Spinal cord (tissue), 10 donors: Measurements from ENCODE around the gene ZFPL1. TPM values are rescaled to one million over a fixed set of nuclear protein-coding genes. Genes with fewer than 3 reads are reported as not detected.

ENCODE experiments used
- DNase-seq, 6 donors: peaks; one replicate each; pipeline versions ENCODE4 v3.0.0 to v3.0.0-alpha.2; 2013 to 2015; ENCODE audit warnings: low spot score in 6 of 6, low read depth in 4 of 6
- H3K27ac ChIP-seq: one replicate; pipeline ENCODE4 v1.5.1; 2013; ENCODE audit warnings: low read depth, low read length, control low read depth
- H3K27me3 ChIP-seq: one replicate; pipeline ENCODE4 v1.6.1; 2013; ENCODE audit warnings: low read length; ENCODE audit not compliant: control insufficient read depth, insufficient read depth
- H3K36me3 ChIP-seq: one replicate; pipeline ENCODE4 v1.6.1; 2013; ENCODE audit warnings: low read length; ENCODE audit not compliant: control insufficient read depth, insufficient read depth
- H3K4me1 ChIP-seq: one replicate; pipeline ENCODE4 v1.6.1; 2013; ENCODE audit warnings: low read length; ENCODE audit not compliant: control insufficient read depth, insufficient read depth
- H3K4me3 ChIP-seq: one replicate; pipeline ENCODE4 v1.5.1; 2013; ENCODE audit warnings: low read depth, low read length, control low read depth
- H3K9me3 ChIP-seq: one replicate; pipeline ENCODE4 v1.6.1; 2013; ENCODE audit warnings: low read length; ENCODE audit not compliant: control insufficient read depth, insufficient read depth
- WGBS: methylation state at CpG from one replicate; pipeline ENCODE4 v1.1.5; 2013; ENCODE audit warnings: missing lambda C conversion rate; ENCODE audit not compliant: insufficient coverage; 5-methylcytosine and 5-hydroxymethylcytosine counted together
- polyA plus RNA-seq, 2 donors: library from polyadenylated mRNA; unstranded; fragments of 120-200 nt; gene quantifications; one replicate each; pipeline ENCODE4 v1.2.1, GENCODE V29; 2013; ENCODE audit not compliant: insufficient read length in 2 of 2
- total RNA-seq, 2 donors: library from RNA; depleted of rRNA in 1 of 2; stranded (reverse); fragments of 120-200 nt in 1 of 2; fragments of >200 nt in 1 of 2; gene quantifications; one replicate each; pipeline versions ENCODE4 v1.2.3 to v1.2.4, GENCODE V29; 2013 to 2014
- donor health status: healthy.

Gene ZFPL1
- total and polyA plus RNA-seq, 4 donors = 19.4 to 37.6 (median 34.2) TPM

DNA sequence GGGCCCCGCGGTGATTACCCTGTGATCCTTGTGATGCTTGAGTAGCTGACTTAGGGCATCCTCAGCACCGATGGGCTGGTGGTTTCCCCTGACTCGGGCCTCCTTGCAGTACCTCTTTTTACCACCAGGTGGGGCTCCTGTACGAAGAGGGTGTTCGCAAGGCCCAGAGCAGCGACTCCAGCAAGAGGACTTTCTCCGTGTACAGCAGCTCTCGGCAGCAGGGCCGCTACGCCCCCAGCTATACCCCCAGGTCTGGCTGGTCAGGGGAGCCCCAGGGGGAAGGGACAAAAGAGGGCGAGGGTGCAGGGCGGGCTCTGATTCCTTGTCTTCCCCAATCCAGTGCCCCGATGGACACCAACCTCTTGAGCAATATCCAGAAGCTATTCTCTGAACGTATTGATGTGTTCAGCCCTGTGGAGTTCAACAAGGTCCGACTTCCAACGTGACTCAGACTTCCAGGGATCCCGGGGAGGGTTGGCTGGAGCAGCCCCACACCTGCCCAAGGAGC, 26.4 kb downstream of the ZFPL1 start:
- peak overlapping the region; percentile 16 for H3K4me3 ChIP-seq
- H3K36me3 ChIP-seq = peaks cover 76% of the 10 kb centered on the region
- no peaks in the 10 kb centered on the region for H3K27me3 ChIP-seq
- peaks cover 49% of the 10 kb centered on the region for H3K4me1 ChIP-seq
- no peaks in the 10 kb centered on the region for H3K9me3 ChIP-seq
- WGBS = 7% methylated on average over 16 of the region's 18 CpGs
- H3K27ac ChIP-seq = no peak overlapping the region
- peak in 5 of 6 donors; percentile 73 to 94 (median 73) for DNase-seq

DNA sequence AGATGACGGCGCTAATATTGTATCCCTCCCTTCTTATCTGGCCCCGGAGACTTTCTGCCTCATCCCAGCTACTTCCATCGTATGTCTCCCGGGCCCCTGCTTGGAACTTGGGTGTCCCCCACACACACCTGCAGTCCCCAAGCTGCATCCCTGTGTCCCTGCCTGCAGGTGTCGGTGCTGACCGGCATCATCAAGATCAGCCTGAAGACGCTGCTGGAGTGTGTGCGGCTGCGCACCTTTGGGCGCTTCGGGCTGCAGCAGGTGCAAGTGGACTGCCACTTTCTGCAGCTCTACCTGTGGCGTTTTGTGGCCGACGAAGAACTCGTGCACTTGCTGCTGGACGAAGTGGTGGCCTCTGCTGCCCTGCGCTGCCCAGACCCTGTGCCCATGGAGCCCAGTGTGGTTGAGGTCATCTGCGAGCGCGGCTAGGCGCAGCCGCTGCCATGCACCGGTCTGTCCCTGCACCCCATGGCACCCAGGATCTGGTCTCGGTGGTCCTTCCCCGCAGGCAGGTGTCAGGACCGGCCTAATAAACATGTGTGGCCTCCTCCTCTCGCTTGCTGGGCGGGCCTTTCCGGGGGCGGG, 27.2 kb downstream of the ZFPL1 start:
- Histone ChIP-seq H3K27me3 (no peaks in the 10 kb centered on the region), H3K4me1 (peaks cover 57% of the 10 kb centered on the region), H3K27ac (peak overlapping the region; percentile 88), H3K36me3 (peaks cover 79% of the 10 kb centered on the region), H3K4me3 (peak overlapping the region; percentile 77), H3K9me3 (no peaks in the 10 kb centered on the region)
- DNase-seq = no peak
- WGBS = 52% methylated on average over 31 of the region's 31 CpGs

DNA sequence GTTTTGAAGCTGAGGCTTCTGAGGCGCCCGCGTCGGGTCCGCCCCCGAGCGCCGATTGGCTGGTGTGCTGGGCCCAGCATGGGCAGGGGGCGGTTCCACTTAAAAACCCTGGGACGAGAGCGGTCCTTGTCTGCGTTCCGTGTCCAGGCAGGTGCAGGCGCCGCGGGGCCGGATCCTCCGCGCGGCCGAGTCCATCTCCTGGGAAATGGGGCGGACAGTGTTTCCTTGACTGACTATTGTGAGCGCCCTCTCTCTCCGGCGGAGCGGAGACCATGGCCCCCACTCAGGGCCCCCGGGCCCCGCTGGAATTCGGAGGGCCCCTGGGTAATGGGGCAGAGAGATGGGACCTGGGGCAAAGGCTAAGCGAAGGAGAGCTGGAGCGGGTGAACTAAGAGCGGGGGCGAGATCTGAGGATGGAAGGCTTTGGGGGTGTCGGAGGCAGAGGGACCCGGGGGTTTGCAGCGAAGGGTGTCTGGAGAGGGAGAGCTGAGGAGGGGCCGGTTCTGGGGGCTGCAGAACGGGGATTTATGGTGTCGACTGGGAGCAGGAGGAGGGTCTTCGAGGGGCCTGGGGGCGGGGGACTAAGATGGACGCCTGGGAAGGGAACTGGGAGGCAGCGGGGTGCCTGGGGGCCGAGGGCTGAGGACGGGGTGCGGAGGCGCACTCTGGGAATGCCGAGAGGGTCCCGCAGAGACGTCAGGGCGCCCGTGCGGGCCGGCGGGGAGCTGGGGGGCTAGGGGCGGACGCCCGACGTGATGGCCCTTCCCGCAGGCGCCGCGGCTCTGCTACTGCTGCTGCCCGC, 27.9 kb downstream of the ZFPL1 start, which contains the start of gene TM7SF2:
TSS of gene TM7SF2 (plus strand) at position 129 of the 802 bp plus-strand sequence. CDS start at position 273, 144 bp downstream.
- Histone ChIP-seq H3K36me3 (peaks cover 84% of the 10 kb centered on the region), H3K4me3 (peak within 1 kb of the TSS; percentile 77), H3K4me1 (peaks cover 64% of the 10 kb centered on the region), H3K27ac (peak within 1 kb of the TSS; percentile 88), H3K9me3 (no peaks in the 10 kb centered on the region), H3K27me3 (no peaks in the 10 kb centered on the region)
- DNase-seq = peak; percentile 76 to 99 (median 95)
- WGBS = under 1% methylated on average over 62 of the region's 64 CpGs

DNA sequence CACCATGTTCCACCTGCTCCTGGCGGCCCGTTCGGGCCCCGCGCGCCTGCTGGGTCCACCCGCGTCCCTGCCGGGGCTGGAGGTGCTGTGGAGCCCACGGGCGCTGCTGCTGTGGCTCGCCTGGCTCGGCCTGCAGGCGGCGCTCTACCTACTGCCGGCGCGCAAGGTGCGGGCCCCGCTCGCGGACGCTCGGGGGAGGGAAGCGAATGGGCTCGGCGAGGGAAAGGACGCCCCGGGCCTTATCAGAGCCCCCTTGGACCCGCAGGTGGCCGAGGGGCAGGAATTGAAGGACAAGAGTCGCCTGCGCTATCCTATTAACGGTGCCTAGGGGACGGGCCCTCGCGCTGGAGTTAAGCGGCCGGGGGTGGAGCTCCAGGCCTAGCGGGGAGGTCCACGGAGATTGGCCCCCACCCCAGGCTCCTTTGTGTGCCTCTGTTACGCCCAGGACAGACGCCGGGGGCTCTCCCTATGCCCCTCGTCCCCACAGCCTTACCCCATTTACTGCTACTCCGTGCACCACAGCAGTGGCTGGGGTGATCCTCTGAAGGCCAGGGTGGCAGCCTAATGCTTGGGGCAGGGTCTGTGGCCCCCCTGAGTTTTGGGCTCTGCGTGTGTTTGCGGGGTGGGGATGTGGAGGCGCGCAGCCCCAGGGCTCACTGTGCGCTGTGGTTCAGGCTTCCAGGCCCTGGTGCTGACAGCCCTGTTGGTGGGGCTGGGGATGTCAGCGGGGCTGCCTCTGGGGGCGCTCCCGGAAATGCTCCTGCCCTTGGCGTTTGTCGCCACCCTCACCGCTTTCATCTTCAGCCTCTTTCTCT, 28.7 kb downstream of the ZFPL1 start:
- peak in 2 of 6 donors; percentile 78 to 83 for DNase-seq
- H3K27ac ChIP-seq = peak overlapping the region; percentile 88

DNA sequence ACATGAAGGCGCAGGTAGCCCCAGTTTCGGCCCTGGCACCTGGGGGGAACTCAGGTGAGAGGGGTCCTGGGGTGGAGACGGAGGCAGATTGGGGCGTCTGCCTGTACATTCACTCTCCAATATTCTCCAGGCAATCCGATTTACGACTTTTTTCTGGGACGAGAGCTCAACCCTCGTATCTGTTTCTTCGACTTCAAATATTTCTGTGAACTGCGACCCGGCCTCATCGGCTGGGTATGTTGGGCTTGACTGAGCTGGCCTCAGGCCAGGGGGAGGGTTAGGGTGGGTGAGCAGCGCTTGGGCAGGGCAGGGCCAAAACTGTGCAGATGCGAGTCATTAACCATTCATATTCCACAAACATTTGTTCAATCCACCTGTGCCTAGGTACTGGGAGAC, 29.3 kb downstream of the ZFPL1 start:
- Histone ChIP-seq H3K4me1 (peaks cover 75% of the 10 kb centered on the region), H3K36me3 (peaks cover 76% of the 10 kb centered on the region), H3K27ac (peak overlapping the region; percentile 78), H3K9me3 (no peaks in the 10 kb centered on the region), H3K4me3 (peak overlapping the region; percentile 77), H3K27me3 (no peaks in the 10 kb centered on the region)
- peak in 1 of 6 donors; percentile 26 for DNase-seq
- WGBS = 31% methylated on average over 8 of the region's 14 CpGs

More for the DNA sequence above, 28.7 kb downstream of the ZFPL1 start:
- peak overlapping the region; percentile 77 for H3K4me3 ChIP-seq
- WGBS = under 1% methylated on average over 52 of the region's 57 CpGs
- peaks cover 69% of the 10 kb centered on the region for H3K4me1 ChIP-seq
- no peaks in the 10 kb centered on the region for H3K27me3 ChIP-seq
- H3K36me3 ChIP-seq = peaks cover 76% of the 10 kb centered on the region
- H3K9me3 ChIP-seq = no peaks in the 10 kb centered on the region

DNA sequence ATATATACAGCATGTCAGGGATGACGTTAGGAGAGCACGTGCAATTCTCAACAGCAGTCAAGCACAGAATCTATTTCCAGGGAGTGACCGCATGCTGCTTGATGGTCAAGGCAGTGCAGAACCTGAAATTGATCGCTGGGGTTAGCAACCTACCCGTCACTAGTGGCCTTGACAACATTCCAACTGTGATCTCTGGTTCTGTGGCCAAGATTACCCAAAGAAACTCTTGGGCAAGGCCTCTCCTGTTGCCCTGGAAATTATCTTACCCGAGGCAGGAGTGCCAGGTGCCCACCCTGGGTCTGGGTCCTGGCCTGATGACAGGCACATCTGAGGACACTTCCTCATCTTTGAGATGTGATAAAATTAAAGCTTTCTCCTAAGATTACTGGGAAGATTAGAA, 29.8 kb downstream of the ZFPL1 start:
- Histone ChIP-seq H3K27me3 (no peaks in the 10 kb centered on the region), H3K9me3 (no peaks in the 10 kb centered on the region), H3K36me3 (peaks cover 74% of the 10 kb centered on the region), H3K27ac (no peak overlapping the region), H3K4me3 (no peak overlapping the region), H3K4me1 (peaks cover 75% of the 10 kb centered on the region)
- DNase-seq = no peak
- 90% methylated on average over 6 of the region's 6 CpGs for WGBS

DNA sequence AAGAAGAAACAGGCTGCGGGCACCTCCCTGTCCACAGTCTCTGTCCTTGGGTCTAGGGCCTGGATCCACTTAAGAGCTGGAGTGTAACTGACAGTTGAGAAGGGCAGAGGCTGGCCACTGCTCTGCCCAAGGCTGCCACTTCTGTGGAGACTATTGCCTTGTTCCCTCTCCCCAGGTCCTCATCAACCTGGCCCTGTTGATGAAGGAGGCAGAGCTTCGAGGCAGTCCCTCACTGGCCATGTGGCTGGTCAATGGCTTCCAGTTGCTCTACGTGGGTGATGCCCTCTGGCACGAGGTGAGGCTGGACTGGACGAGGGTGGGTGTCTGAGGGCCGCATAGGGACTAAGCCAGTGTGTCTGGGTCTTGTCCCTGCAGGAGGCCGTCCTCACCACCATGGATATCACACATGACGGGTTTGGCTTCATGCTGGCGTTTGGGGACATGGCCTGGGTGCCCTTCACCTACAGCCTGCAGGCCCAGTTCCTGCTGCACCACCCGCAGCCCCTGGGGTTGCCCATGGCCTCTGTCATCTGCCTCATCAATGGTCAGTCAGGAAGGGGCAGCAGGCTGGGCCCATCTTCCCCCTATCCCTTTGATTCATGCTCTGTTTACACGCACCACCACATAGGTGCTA, 30.6 kb downstream of the ZFPL1 start:
- H3K27ac ChIP-seq = no peak overlapping the region
- no peak for DNase-seq
- H3K9me3 ChIP-seq = no peaks in the 10 kb centered on the region
- no peaks in the 10 kb centered on the region for H3K27me3 ChIP-seq
- 93% methylated on average over 11 of the region's 11 CpGs for WGBS
- peaks cover 74% of the 10 kb centered on the region for H3K36me3 ChIP-seq
- H3K4me3 ChIP-seq = no peak overlapping the region
- H3K4me1 ChIP-seq = peaks cover 75% of the 10 kb centered on the region

DNA sequence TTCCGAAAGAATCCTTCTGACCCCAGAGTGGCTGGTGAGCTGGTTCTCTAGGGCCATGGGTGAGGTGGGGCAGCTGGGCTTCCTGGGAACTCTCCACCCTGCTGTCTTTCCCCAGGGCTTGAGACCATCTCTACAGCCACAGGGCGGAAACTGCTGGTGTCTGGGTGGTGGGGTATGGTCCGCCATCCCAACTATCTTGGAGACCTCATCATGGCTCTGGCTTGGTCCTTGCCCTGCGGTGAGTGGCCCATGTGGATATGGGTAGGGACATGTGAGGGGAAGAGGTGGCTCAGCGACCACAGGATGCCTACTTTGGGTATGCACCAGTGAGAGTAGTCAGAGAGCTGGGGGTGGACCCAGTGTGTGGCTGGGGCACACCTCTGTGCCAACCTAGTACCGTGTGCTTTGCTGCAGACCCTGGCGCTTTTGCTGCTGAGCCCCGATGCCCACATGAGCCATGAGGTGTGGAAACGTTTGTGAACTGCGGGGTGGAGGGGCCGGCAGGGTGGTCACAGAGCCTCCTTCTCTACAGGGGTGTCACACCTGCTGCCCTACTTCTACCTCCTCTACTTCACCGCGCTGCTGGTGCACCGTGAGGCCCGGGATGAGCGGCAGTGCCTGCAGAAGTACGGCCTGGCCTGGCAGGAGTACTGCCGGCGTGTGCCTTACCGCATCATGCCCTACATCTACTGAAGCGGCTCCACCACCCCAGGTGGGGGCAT, 31.5 kb downstream of the ZFPL1 start:
- Histone ChIP-seq H3K4me3 (no peak overlapping the region), H3K4me1 (peaks cover 72% of the 10 kb centered on the region), H3K27me3 (no peaks in the 10 kb centered on the region), H3K27ac (no peak overlapping the region), H3K36me3 (peaks cover 74% of the 10 kb centered on the region), H3K9me3 (no peaks in the 10 kb centered on the region)
- 94% methylated on average over 19 of the region's 21 CpGs for WGBS
- DNase-seq = no peak
